Testis (tissue), 2 donors: ENCODE results near the gene ZNF764.

Source experiments
- CTCF ChIP-seq, 3 experiments: fragments of 450-650 bp in 2 of 3; fragments of 200-600 bp in 1 of 3; sonication (generic) in 1 of 3; IDR thresholded peaks; one replicate each; pipeline ENCODE4 v1.5.1; 2016 to 2019; ENCODE audit warnings: antibody characterized with exemption in 3 of 3, mild to moderate bottlenecking in 2 of 3, moderate library complexity in 1 of 3
- POLR2A ChIP-seq: fragments of 450-650 bp; IDR thresholded peaks from one replicate; pipeline ENCODE4 v1.6.1; 2017; ENCODE audit warnings: antibody characterized with exemption, mild to moderate bottlenecking, moderate library complexity

GRCh38 chr16:30561089-30561816, 3.1 kb upstream of the ZNF764 start:
- TF ChIP-seq CTCF (IDR thresholded peaks at IDR 0.05) (no peak), POLR2A (no peak)
